WTC11 (cell line): ENCODE results near the gene MDH2. TPM values are rescaled to one million over a fixed set of nuclear protein-coding genes. Genes with fewer than 3 reads are reported as not detected.

Experiments
- ATAC-seq: fragments of 200-7000 bp; cut with Tn5 transposase; 2 replicates; pipeline ENCODE4 v1.10.0; 2021; ENCODE audit warnings: mild to moderate bottlenecking, moderate library complexity
- CTCF ChIA-PET: fragments of 300-600 bp; sonication (Branson Sonifier 250); formaldehyde crosslinking; loops from one replicate; lab custom pipeline; 2021; ENCODE audit warnings: antibody characterized with exemption; lab: Charles Lee
- POLR2A ChIA-PET: fragments of 350-600 bp; sonication (Branson Sonifier 250); formaldehyde crosslinking; loops from one replicate; lab custom pipeline; 2021; ENCODE audit warnings: antibody characterized with exemption; lab: Charles Lee
- DNase-seq: peaks from one replicate; pipeline ENCODE4 v3.0.0; 2021; ENCODE audit warnings: low spot score
- H3K27ac Mint-ChIP-seq: 2 replicates; pipeline ENCODE4 v1.8.0; 2021; ENCODE audit warnings: mixed read lengths
- H3K27me3 Mint-ChIP-seq: 2 replicates; pipeline ENCODE4 v1.8.0; 2021; ENCODE audit warnings: low read depth, mild to moderate bottlenecking, moderate library complexity, mixed read lengths
- H3K36me3 Mint-ChIP-seq: 2 replicates; pipeline ENCODE4 v1.8.0; 2021; ENCODE audit warnings: mixed read lengths
- H3K4me1 Mint-ChIP-seq: 2 replicates; pipeline ENCODE4 v1.8.0; 2022; ENCODE audit warnings: mixed read lengths
- H3K4me3 Mint-ChIP-seq: 2 replicates; pipeline ENCODE4 v1.8.0; 2021; ENCODE audit warnings: mild to moderate bottlenecking, moderate library complexity, mixed read lengths
- H3K9me3 Mint-ChIP-seq: 2 replicates; pipeline ENCODE4 v1.8.0; 2021; ENCODE audit warnings: mixed read lengths
- CBFB ChIP-seq: sonication (generic); formaldehyde crosslinking; IDR thresholded peaks from 2 replicates; pipeline ENCODE4 v1.8.1; 2022; ENCODE audit warnings: mild to moderate bottlenecking, low read depth, missing genetic modification reagents
- ETV6 ChIP-seq: sonication (generic); formaldehyde crosslinking; IDR thresholded peaks from 2 replicates; pipeline ENCODE4 v1.8.1; 2022; ENCODE audit warnings: mild to moderate bottlenecking, missing genetic modification reagents
- FOXP1 ChIP-seq: sonication (generic); formaldehyde crosslinking; IDR thresholded peaks from 2 replicates; pipeline ENCODE4 v1.8.0; 2022; ENCODE audit warnings: missing genetic modification reagents, mild to moderate bottlenecking, moderate library complexity, borderline replicate concordance
- NFE2L1 ChIP-seq: sonication (generic); formaldehyde crosslinking; IDR thresholded peaks from 2 replicates; pipeline ENCODE4 v1.8.1; 2023; ENCODE audit warnings: missing genetic modification reagents
- NR3C1 ChIP-seq: sonication (generic); formaldehyde crosslinking; conservative IDR thresholded peaks from 2 replicates; pipeline ENCODE4 v1.8.1; 2023; ENCODE audit warnings: low read depth, mild to moderate bottlenecking, missing genetic modification reagents
- OVOL2 ChIP-seq: fragments of 250-450 bp; sonication (Bioruptor Pico); IDR thresholded peaks from 2 replicates; pipeline ENCODE4 v1.9.0; 2021; ENCODE audit warnings: mild to moderate bottlenecking, borderline replicate concordance
- PRRX2 ChIP-seq: fragments of 250-450 bp; sonication (Bioruptor Pico); IDR thresholded peaks from 2 replicates; pipeline ENCODE4 v1.8.0; 2021; ENCODE audit warnings: mild to moderate bottlenecking
- ZBTB21 ChIP-seq: sonication (generic); formaldehyde crosslinking; IDR thresholded peaks from 2 replicates; pipeline ENCODE4 v1.8.1; 2023; ENCODE audit warnings: mild to moderate bottlenecking, missing genetic modification reagents, borderline replicate concordance
- ZNF416 ChIP-seq: fragments of 250-450 bp; sonication (Bioruptor Pico); IDR thresholded peaks from 2 replicates; pipeline ENCODE4 v1.9.0; 2021; ENCODE audit warnings: mild to moderate bottlenecking, inconsistent platforms
- ZNF671 ChIP-seq: fragments of 250-450 bp; sonication (Bioruptor Pico); IDR thresholded peaks from 2 replicates; pipeline ENCODE4 v1.8.0; 2021; ENCODE audit warnings: mild to moderate bottlenecking
- total RNA-seq: library from RNA; stranded (reverse); gene quantifications from 3 replicates; pipeline ENCODE4 v1.2.3, GENCODE V29; 2021
- TF ChIP-seq, protein P1 (sequence below): sonication (generic); formaldehyde crosslinking; IDR thresholded peaks from 2 replicates; pipeline ENCODE4 v1.8.1; 2023; ENCODE audit warnings: mild to moderate bottlenecking, missing genetic modification reagents, borderline replicate concordance
- TF ChIP-seq, protein P2 (sequence below): fragments of 200-600 bp; IDR thresholded peaks from 2 replicates; pipeline ENCODE4 v1.8.0; 2022; ENCODE audit warnings: antibody characterized with exemption
- TF ChIP-seq, protein P3 (sequence below): sonication (generic); formaldehyde crosslinking; IDR thresholded peaks from 2 replicates; pipeline ENCODE4 v1.8.0; 2022; ENCODE audit warnings: mild to moderate bottlenecking, missing genetic modification reagents
- TF ChIP-seq, protein P4 (sequence below): fragments of 250-450 bp; sonication (Bioruptor Pico); IDR thresholded peaks from 2 replicates; pipeline ENCODE4 v1.9.0; 2021; ENCODE audit warnings: moderate library complexity, mild to moderate bottlenecking, inconsistent platforms, borderline replicate concordance
- TF ChIP-seq, protein P5 (sequence below): fragments of 250-450 bp; sonication (Bioruptor Pico); IDR thresholded peaks from 2 replicates; pipeline ENCODE4 v2.1.2; 2022; ENCODE audit warnings: mild to moderate bottlenecking, moderate library complexity
- TF ChIP-seq, protein P6 (sequence below): sonication (generic); formaldehyde crosslinking; IDR thresholded peaks from 2 replicates; pipeline ENCODE4 v1.8.0; 2023; ENCODE audit warnings: missing genetic modification reagents
- TF ChIP-seq, protein P7 (sequence below): sonication (generic); formaldehyde crosslinking; IDR thresholded peaks from 2 replicates; pipeline ENCODE4 v1.8.0; 2023; ENCODE audit warnings: missing genetic modification reagents, mild to moderate bottlenecking, borderline replicate concordance
- TF ChIP-seq, protein P8 (sequence below): sonication (generic); formaldehyde crosslinking; IDR thresholded peaks from 2 replicates; pipeline ENCODE4 v1.8.0; 2022; ENCODE audit warnings: mild to moderate bottlenecking, missing genetic modification reagents

MDH2 gene
- total RNA-seq, 1 experiment from 2014 or later: 333 TPM

DNA sequence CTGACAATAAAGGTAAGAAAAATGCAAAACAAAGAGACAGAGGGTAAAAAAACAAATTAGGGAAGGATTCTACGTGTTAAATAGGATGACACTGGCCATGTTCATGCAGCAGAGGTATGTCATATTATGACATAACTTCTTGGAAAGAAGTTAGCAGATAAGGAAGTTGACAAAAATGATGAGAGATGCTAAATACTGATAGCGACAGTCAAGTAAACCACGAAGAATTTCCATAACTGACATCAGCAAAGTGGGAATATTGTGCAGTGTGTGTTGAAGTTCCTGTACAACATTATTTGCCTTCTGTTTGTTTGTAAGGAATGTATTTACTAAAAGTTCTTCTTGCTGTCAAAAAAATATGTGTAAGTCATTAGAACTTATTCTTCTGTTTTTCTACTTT, 29.5 kb downstream of the MDH2 start:
- ChIA-PET POLR2A (no interaction called here), CTCF (no interaction called here)
- Mint-ChIP-seq H3K27ac (no peak overlapping the region), H3K36me3 (no peaks in the 10 kb centered on the region), H3K4me3 (no peak overlapping the region), H3K27me3 (no peaks in the 10 kb centered on the region; the same call in 1 of the 2 replicates), H3K4me1 (no peaks in the 10 kb centered on the region; the same call in 1 of the 2 replicates), H3K9me3 (no peaks in the 10 kb centered on the region)
- DNase-seq: no peak
- TF ChIP-seq, protein P1, sequence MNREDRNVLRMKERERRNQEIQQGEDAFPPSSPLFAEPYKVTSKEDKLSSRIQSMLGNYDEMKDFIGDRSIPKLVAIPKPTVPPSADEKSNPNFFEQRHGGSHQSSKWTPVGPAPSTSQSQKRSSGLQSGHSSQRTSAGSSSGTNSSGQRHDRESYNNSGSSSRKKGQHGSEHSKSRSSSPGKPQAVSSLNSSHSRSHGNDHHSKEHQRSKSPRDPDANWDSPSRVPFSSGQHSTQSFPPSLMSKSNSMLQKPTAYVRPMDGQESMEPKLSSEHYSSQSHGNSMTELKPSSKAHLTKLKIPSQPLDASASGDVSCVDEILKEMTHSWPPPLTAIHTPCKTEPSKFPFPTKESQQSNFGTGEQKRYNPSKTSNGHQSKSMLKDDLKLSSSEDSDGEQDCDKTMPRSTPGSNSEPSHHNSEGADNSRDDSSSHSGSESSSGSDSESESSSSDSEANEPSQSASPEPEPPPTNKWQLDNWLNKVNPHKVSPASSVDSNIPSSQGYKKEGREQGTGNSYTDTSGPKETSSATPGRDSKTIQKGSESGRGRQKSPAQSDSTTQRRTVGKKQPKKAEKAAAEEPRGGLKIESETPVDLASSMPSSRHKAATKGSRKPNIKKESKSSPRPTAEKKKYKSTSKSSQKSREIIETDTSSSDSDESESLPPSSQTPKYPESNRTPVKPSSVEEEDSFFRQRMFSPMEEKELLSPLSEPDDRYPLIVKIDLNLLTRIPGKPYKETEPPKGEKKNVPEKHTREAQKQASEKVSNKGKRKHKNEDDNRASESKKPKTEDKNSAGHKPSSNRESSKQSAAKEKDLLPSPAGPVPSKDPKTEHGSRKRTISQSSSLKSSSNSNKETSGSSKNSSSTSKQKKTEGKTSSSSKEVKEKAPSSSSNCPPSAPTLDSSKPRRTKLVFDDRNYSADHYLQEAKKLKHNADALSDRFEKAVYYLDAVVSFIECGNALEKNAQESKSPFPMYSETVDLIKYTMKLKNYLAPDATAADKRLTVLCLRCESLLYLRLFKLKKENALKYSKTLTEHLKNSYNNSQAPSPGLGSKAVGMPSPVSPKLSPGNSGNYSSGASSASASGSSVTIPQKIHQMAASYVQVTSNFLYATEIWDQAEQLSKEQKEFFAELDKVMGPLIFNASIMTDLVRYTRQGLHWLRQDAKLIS (CRISPR knock-in tag): no peak
- TF ChIP-seq, protein P2, sequence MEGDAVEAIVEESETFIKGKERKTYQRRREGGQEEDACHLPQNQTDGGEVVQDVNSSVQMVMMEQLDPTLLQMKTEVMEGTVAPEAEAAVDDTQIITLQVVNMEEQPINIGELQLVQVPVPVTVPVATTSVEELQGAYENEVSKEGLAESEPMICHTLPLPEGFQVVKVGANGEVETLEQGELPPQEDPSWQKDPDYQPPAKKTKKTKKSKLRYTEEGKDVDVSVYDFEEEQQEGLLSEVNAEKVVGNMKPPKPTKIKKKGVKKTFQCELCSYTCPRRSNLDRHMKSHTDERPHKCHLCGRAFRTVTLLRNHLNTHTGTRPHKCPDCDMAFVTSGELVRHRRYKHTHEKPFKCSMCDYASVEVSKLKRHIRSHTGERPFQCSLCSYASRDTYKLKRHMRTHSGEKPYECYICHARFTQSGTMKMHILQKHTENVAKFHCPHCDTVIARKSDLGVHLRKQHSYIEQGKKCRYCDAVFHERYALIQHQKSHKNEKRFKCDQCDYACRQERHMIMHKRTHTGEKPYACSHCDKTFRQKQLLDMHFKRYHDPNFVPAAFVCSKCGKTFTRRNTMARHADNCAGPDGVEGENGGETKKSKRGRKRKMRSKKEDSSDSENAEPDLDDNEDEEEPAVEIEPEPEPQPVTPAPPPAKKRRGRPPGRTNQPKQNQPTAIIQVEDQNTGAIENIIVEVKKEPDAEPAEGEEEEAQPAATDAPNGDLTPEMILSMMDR: no peak
- TF ChIP-seq, protein P3, sequence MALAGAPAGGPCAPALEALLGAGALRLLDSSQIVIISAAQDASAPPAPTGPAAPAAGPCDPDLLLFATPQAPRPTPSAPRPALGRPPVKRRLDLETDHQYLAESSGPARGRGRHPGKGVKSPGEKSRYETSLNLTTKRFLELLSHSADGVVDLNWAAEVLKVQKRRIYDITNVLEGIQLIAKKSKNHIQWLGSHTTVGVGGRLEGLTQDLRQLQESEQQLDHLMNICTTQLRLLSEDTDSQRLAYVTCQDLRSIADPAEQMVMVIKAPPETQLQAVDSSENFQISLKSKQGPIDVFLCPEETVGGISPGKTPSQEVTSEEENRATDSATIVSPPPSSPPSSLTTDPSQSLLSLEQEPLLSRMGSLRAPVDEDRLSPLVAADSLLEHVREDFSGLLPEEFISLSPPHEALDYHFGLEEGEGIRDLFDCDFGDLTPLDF (CRISPR knock-in tag): no peak
- TF ChIP-seq, protein P4, sequence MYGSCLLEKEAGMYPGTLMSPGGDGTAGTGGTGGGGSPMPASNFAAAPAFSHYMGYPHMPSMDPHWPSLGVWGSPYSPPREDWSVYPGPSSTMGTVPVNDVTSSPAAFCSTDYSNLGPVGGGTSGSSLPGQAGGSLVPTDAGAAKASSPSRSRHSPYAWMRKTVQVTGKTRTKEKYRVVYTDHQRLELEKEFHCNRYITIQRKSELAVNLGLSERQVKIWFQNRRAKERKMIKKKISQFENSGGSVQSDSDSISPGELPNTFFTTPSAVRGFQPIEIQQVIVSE: no peak
- TF ChIP-seq PRRX2 (no peak), FOXP1 (CRISPR knock-in tag) (no peak), NR3C1 (CRISPR knock-in tag) (no peak), CBFB (CRISPR knock-in tag) (no peak), ETV6 (CRISPR knock-in tag) (no peak), NFE2L1 (no peak)
- TF ChIP-seq, protein P5, sequence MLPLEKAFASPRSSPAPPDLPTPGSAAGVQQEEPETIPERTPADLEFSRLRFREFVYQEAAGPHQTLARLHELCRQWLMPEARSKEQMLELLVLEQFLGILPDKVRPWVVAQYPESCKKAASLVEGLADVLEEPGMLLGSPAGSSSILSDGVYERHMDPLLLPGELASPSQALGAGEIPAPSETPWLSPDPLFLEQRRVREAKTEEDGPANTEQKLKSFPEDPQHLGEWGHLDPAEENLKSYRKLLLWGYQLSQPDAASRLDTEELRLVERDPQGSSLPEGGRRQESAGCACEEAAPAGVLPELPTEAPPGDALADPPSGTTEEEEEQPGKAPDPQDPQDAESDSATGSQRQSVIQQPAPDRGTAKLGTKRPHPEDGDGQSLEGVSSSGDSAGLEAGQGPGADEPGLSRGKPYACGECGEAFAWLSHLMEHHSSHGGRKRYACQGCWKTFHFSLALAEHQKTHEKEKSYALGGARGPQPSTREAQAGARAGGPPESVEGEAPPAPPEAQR (CRISPR knock-in tag): no peak
- TF ChIP-seq, protein P6, sequence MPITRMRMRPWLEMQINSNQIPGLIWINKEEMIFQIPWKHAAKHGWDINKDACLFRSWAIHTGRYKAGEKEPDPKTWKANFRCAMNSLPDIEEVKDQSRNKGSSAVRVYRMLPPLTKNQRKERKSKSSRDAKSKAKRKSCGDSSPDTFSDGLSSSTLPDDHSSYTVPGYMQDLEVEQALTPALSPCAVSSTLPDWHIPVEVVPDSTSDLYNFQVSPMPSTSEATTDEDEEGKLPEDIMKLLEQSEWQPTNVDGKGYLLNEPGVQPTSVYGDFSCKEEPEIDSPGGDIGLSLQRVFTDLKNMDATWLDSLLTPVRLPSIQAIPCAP (CRISPR knock-in tag): no peak
- ATAC-seq: no peak

DNA sequence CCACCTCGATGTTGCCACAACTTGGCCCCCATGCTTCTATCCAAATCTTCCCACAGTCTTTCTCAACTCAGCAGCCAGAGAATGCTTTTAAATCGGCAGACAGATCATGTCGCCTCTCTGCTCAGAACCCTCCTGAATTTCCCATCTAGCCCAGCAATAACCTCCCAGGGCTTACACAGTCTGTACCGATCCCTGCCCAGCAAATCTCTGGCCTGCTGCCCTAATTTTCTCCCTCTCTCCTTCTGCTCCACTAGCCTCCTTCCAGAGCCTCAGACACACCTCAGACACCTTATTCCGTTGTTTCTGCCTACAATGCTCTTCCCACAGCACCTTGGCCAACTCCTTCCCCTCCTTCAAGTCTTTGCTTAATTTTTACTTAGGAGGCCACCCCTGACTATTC, 32.3 kb downstream of the MDH2 start:
- DNase-seq (no peak), ATAC-seq (no peak)
- no peaks in the 10 kb centered on the region; the same call in 1 of the 2 replicates for H3K27me3 Mint-ChIP-seq
- H3K36me3 Mint-ChIP-seq: no peaks in the 10 kb centered on the region
- TF ChIP-seq OVOL2: no peak
- TF ChIP-seq, protein P7, sequence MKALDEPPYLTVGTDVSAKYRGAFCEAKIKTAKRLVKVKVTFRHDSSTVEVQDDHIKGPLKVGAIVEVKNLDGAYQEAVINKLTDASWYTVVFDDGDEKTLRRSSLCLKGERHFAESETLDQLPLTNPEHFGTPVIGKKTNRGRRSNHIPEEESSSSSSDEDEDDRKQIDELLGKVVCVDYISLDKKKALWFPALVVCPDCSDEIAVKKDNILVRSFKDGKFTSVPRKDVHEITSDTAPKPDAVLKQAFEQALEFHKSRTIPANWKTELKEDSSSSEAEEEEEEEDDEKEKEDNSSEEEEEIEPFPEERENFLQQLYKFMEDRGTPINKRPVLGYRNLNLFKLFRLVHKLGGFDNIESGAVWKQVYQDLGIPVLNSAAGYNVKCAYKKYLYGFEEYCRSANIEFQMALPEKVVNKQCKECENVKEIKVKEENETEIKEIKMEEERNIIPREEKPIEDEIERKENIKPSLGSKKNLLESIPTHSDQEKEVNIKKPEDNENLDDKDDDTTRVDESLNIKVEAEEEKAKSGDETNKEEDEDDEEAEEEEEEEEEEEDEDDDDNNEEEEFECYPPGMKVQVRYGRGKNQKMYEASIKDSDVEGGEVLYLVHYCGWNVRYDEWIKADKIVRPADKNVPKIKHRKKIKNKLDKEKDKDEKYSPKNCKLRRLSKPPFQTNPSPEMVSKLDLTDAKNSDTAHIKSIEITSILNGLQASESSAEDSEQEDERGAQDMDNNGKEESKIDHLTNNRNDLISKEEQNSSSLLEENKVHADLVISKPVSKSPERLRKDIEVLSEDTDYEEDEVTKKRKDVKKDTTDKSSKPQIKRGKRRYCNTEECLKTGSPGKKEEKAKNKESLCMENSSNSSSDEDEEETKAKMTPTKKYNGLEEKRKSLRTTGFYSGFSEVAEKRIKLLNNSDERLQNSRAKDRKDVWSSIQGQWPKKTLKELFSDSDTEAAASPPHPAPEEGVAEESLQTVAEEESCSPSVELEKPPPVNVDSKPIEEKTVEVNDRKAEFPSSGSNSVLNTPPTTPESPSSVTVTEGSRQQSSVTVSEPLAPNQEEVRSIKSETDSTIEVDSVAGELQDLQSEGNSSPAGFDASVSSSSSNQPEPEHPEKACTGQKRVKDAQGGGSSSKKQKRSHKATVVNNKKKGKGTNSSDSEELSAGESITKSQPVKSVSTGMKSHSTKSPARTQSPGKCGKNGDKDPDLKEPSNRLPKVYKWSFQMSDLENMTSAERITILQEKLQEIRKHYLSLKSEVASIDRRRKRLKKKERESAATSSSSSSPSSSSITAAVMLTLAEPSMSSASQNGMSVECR: no peak
- TF ChIP-seq ZBTB21 (CRISPR knock-in tag): no peak
- TF ChIP-seq ZNF671 (CRISPR knock-in tag): no peak
- TF ChIP-seq ZNF416 (CRISPR knock-in tag): no peak
- TF ChIP-seq, protein P4: no peak
- TF ChIP-seq, protein P8, sequence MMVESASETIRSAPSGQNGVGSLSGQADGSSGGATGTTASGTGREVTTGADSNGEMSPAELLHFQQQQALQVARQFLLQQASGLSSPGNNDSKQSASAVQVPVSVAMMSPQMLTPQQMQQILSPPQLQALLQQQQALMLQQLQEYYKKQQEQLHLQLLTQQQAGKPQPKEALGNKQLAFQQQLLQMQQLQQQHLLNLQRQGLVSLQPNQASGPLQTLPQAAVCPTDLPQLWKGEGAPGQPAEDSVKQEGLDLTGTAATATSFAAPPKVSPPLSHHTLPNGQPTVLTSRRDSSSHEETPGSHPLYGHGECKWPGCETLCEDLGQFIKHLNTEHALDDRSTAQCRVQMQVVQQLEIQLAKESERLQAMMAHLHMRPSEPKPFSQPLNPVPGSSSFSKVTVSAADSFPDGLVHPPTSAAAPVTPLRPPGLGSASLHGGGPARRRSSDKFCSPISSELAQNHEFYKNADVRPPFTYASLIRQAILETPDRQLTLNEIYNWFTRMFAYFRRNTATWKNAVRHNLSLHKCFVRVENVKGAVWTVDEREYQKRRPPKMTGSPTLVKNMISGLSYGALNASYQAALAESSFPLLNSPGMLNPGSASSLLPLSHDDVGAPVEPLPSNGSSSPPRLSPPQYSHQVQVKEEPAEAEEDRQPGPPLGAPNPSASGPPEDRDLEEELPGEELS: no peak
- no peak overlapping the region for H3K4me3 Mint-ChIP-seq
- H3K27ac Mint-ChIP-seq: 0 out of 2 replicates have a peak overlapping the region, but pooled peaks have one; percentile 23
- ChIA-PET CTCF (no interaction called here), POLR2A (no interaction called here)
- no peaks in the 10 kb centered on the region for H3K4me1 Mint-ChIP-seq
- no peaks in the 10 kb centered on the region for H3K9me3 Mint-ChIP-seq
